Mucosa of descending colon (tissue), 3 donors: Measurements from ENCODE around the gene ZNF543. TPM values are rescaled to one million over a fixed set of nuclear protein-coding genes. Genes with fewer than 3 reads are reported as not detected.

ENCODE experiments used
- ATAC-seq: fragments of 200-7000 bp; cut with Tn5 transposase; one replicate; pipeline ENCODE4 v1.9.1; 2020; ENCODE audit warnings: mild to moderate bottlenecking, moderate library complexity
- DNase-seq, 3 donors: peaks; one replicate each; pipeline ENCODE4 v3.0.0-alpha.2; 2020
- H3K36me3 ChIP-seq: fragments of 200-600 bp; one replicate; pipeline ENCODE4 v1.8.0; 2021; ENCODE audit warnings: low read depth, mild to moderate bottlenecking
- H3K4me1 ChIP-seq: fragments of 200-600 bp; one replicate; pipeline ENCODE4 v1.8.0; 2021; ENCODE audit warnings: low read depth, mild to moderate bottlenecking
- H3K4me3 ChIP-seq: fragments of 200-600 bp; one replicate; pipeline ENCODE4 v1.8.0; 2021; ENCODE audit warnings: mild to moderate bottlenecking
- H3K9me3 ChIP-seq: fragments of 200-600 bp; one replicate; pipeline ENCODE4 v1.8.0; 2021; ENCODE audit warnings: mild to moderate bottlenecking
- intact Hi-C, 2 donors: fragments of 100-400 bp; cut with DNase I in 1 of 2; cut with micrococcal nuclease in 1 of 2; formaldehyde crosslinking; loops; one replicate each; pipeline versions ENCODE4 v1.11.0 to v1.11.1; 2022; cut with DNase I, micrococcal nuclease
- total RNA-seq, 3 donors: library from RNA; stranded (reverse); fragmentation: NEBNext Ultra II Directional in 2 of 3; extraction: Animal tissue kit (Norgen Biotek cat#: 25700) in 2 of 3; gene quantifications; one replicate each; pipeline versions ENCODE4 v1.2.1 to v1.2.4, GENCODE V29; 2021 to 2023
- TF ChIP-seq, protein P1 (sequence below): fragments of 200-600 bp; IDR thresholded peaks from one replicate; pipeline ENCODE4 v1.8.0; 2022; ENCODE audit warnings: antibody characterized with exemption, mild to moderate bottlenecking
- donor health status: DM: no; HTN: no; CAD: no; lungs with moderate emphysema.
- donor health status: DM: no; HTN: no; CAD: no.
- donor health status: DM: no; HTN: yes; CAD: no.

The ZNF543 gene
- total RNA-seq, 3 donors from 2014 or later, result 2.5 to 9.4 (median 3.6) TPM

DNA sequence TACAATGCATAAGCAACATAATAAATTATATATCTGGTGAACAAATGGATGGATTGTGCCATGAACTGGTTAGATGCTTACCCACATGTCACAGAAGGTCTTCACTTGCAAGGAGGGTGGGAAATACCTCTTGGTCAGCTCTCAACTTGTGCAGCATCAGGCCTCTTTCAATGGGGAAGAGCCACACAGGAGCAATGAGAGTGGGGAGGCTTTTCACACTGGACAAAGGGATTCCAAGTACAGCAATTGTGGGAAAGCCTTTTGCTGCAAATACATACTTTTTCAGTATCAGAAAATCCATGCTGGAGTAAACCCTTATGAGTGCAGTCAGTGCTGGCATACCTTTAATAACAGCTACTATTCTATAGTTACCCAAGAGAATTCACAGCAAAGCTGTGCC, 11.8 kb upstream of the ZNF543 start:
- intact Hi-C loops, result no loop called here
- DNase-seq, result no peak
- Histone ChIP-seq H3K9me3 (no peaks in the 10 kb centered on the region), H3K4me1 (no peaks in the 10 kb centered on the region), H3K4me3 (no peak overlapping the region), H3K36me3 (no peaks in the 10 kb centered on the region)
- no peak for ATAC-seq
- TF ChIP-seq, protein P1, sequence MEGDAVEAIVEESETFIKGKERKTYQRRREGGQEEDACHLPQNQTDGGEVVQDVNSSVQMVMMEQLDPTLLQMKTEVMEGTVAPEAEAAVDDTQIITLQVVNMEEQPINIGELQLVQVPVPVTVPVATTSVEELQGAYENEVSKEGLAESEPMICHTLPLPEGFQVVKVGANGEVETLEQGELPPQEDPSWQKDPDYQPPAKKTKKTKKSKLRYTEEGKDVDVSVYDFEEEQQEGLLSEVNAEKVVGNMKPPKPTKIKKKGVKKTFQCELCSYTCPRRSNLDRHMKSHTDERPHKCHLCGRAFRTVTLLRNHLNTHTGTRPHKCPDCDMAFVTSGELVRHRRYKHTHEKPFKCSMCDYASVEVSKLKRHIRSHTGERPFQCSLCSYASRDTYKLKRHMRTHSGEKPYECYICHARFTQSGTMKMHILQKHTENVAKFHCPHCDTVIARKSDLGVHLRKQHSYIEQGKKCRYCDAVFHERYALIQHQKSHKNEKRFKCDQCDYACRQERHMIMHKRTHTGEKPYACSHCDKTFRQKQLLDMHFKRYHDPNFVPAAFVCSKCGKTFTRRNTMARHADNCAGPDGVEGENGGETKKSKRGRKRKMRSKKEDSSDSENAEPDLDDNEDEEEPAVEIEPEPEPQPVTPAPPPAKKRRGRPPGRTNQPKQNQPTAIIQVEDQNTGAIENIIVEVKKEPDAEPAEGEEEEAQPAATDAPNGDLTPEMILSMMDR, result no peak

DNA sequence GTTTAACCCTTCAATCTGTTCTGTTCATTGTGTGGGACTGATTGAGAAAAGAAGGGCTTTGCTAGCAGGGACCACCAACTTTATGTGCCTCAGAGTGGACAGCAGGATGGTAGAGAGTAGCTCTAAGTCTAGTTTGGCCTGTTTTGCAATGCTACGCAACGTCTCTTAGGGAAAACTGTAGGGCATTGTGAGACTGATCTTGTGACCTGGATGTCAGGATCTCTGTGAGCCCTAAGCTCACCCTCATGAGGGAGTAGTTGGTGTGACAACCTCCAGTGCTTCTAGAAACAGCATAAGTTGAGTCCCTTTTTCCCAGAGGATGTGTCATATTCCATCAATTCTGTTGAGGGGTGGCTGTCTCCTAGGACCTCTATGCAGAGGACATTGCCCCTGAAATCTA, 9.5 kb upstream of the ZNF543 start:
- no peak overlapping the region for H3K4me3 ChIP-seq
- no peaks in the 10 kb centered on the region for H3K36me3 ChIP-seq
- intact Hi-C loops, result no loop called here
- no peaks in the 10 kb centered on the region for H3K9me3 ChIP-seq
- TF ChIP-seq, protein P1, result no peak
- no peaks in the 10 kb centered on the region for H3K4me1 ChIP-seq
- no peak for DNase-seq
- no peak for ATAC-seq

DNA sequence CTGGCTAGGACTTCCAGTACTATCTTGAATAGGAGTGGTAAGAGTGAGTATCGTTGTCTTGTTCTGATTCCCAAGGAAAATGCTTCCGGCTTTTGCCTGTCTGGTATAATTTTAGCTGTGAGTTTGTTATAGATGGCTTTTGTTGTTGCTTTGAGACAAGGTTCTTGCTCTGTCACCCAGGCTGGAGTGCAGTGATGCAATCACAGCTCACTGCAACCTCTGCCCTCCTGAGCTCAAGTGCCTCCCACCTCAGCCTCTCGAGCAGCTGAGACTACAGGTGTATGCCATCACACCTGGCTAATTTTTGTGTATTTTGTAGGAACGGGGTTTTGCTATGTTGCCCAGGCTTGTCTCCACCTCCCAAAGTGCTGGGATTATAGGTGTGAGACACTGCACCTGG, 6.1 kb upstream of the ZNF543 start:
- intact Hi-C loops, result no loop called here
- H3K9me3 ChIP-seq, result no peaks in the 10 kb centered on the region
- TF ChIP-seq, protein P1, result no peak
- no peak overlapping the region for H3K4me3 ChIP-seq
- DNase-seq, result no peak
- H3K4me1 ChIP-seq, result no peaks in the 10 kb centered on the region
- no peak for ATAC-seq
- H3K36me3 ChIP-seq, result no peaks in the 10 kb centered on the region

GRCh38 chr19:57317503-57317902, 2.8 kb upstream of the ZNF543 start:
- TF ChIP-seq, protein P1, result no peak
- ATAC-seq (no peak), DNase-seq (no peak)
- no peaks in the 10 kb centered on the region for H3K36me3 ChIP-seq
- no peak overlapping the region for H3K4me3 ChIP-seq
- intact Hi-C loops, result no loop called here
- peaks cover 11% of the 10 kb centered on the region for H3K4me1 ChIP-seq
- no peaks in the 10 kb centered on the region for H3K9me3 ChIP-seq

GRCh38 chr19:57319869-57320179, 448 bp upstream of the ZNF543 start:
- peaks cover 11% of the 10 kb centered on the region for H3K4me1 ChIP-seq
- intact Hi-C loops, result no loop called here
- DNase-seq (no peak), ATAC-seq (peak; percentile 30)
- no peaks in the 10 kb centered on the region for H3K9me3 ChIP-seq
- H3K36me3 ChIP-seq, result no peaks in the 10 kb centered on the region
- TF ChIP-seq, protein P1, result no peak
- no peak overlapping the region for H3K4me3 ChIP-seq

DNA sequence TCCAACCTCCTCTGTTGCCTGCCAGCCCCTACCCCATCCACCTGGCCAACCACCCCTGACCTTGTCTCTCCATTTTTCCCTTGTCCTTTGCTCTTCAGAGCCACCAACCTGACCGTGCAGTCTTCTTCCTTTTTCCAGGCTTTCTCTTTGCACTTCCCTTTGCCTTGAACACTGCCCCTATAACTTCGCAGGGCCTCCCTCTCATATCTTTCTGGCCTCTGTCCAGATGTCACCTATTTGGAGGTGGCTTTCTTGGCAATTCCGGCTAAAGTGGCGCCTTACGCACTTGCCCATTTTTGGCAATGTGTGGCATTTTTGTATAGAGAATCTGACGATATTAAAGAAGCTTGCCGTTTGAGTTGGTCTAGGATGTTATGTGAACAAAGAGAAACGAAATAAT, 844 bp downstream of the ZNF543 start:
- TF ChIP-seq, protein P1, result no peak
- H3K9me3 ChIP-seq, result peaks cover 3% of the 10 kb centered on the region
- peak overlapping the region; percentile 42 for H3K4me3 ChIP-seq
- ATAC-seq (no peak), DNase-seq (no peak)
- peaks cover 11% of the 10 kb centered on the region for H3K4me1 ChIP-seq
- intact Hi-C loops, result no loop called here
- no peaks in the 10 kb centered on the region for H3K36me3 ChIP-seq
